GM12872 (cell line): Measurements from ENCODE around the gene GOLPH3.

Source experiments
- CTCF ChIP-seq: IDR thresholded peaks from 3 replicates; pipeline ENCODE4 v1.5.1; 2011; ENCODE audit warnings: low read depth, mild to moderate bottlenecking, low read length, moderate library complexity; ENCODE audit not compliant: insufficient read depth

The GOLPH3 gene

DNA sequence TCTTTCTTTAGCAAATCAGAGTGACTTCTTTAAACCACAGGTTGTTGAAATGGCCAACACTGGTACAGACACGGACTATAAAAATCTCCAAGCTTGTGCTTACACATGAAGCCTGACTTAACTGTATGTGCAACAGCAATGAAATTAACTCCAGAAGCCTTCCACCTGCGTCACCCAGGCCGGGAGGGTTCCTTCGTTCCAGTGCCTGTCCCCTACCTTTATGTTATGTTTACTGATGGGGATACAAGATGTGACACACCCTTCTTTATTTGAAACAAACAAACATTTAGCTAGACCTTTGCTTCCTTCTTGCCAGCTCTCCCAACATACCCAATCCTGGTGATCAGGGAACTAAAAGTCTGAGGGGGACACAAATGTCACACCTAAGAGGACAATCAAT lies 66.0 kb downstream of the GOLPH3 start:
- TF ChIP-seq CTCF, result no peak

GRCh38 chr5:32107291-32107690 lies 66.8 kb downstream of the GOLPH3 start:
- TF ChIP-seq CTCF, result no peak

DNA sequence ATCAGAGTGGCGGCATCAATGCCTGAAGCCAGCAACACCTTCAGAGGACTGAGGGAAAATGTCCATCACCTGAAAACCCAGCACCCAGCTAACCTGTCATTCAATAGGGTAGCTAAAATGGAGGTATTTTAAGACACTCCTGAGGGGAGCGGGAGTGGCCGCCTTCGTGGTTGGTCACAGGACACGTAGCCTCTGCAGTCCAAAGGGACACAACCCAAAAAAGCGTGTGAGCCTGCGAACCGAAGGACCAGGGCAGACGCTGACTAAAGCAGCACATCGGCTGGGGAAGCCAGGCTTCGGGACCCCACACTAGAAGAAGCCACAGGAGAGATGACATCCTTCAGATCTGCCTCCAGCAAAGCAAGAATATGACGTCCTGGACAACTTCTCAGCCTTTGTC lies 70.6 kb downstream of the GOLPH3 start:
- TF ChIP-seq CTCF, result no peak

DNA sequence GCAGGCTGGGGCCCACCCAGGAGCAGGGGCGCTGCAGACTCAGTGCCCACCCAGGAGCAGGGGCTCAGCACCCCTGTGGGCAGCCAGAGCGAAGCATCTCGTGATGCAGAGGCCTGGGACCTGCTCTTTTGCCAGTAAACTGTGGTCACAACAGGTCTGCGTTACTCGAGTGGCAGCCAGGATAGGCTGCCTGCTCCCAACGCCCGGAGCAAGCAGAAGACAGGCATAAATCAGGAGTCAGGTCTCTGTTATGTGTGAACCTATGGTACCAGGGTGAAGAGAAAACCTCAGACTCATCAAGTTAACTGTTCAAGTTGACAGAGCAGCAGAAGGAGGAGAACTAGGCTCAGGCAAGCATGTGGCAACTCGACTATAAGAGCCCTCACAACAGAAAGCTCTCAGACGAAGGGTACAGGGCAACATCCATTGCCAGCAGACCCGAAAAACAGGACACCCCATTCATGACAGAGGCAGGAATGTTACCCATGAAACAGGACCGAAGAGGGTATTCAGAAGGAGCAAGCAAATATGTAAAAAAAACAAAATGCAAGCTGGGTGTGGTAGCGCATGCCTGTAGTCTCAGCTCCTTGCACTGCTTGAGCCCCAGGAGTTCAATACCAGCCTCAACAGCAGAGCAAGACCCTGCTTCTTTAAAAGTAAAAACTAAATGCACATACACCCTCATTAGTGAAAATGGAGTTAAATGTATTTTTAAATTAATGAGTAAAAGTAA lies 71.7 kb downstream of the GOLPH3 start:
- TF ChIP-seq CTCF, result no peak

DNA sequence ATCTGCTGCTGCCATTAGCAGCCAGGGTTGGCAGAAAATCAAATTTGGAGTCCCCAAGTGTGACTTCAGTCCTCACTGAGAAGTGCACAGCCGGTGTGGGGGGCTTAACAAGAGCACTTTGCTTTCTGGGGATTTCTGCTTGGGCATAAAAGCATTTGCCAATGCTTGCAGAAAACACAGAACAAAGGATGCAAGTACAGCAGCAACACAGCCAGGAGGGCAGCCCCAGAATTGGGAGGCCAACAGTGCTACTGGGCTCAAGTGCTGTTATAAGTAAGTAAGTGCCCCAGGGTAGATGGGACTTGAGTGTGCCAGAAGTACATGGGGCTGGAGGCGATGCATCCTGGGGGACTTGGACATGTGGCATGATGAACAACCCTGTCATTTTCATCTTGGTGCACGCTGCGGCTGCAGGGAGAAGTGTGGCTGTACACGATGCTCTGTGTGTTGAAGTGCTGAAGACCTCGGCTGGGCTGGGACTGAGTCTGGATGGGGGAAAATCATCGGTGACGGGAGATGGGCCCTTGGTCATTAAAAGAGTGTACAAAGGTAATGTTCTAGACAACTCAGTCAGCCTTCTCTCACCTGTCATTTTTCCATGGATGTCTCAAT lies 73.3 kb downstream of the GOLPH3 start:
- TF ChIP-seq CTCF, result no peak

GRCh38 chr5:32100230-32100629 lies 73.9 kb downstream of the GOLPH3 start:
- no peak for TF ChIP-seq CTCF

DNA sequence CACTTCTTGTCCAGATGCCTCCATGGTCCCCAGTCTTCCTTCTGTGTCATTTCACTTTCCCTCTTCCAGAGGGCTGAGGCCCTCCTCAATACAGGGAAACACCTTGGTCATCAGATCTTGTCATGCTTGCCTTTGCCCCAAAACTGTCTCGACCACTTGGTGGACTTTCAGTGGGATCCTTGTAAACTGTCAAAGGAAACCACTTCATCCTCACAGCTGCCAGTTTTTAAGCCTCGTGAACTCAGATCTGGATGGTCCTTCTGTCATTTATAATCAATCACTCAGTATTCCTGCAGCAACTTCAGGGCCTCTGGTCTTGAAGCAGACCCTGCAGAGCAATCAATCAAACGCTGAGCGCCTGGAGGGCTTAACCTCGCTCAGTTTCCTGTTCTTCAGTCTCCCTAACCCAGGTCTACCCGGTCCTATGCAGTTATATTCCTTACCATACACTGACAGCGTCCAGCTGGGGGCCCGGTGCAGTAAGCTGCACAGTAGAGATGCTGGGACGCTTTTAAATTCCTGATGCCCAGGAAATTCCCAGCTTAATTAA lies 74.6 kb downstream of the GOLPH3 start:
- no peak for TF ChIP-seq CTCF
